Measurements from ENCODE around the gene TMEM271. TPM values are rescaled to one million over a fixed set of nuclear protein-coding genes. Genes with fewer than 3 reads are reported as not detected.

The TMEM271 gene
- total and polyA plus RNA-seq, 2 donors (not counting 3 experiments of a cell fraction or from before 2014, with no cell fraction given) = not detected

DNA sequence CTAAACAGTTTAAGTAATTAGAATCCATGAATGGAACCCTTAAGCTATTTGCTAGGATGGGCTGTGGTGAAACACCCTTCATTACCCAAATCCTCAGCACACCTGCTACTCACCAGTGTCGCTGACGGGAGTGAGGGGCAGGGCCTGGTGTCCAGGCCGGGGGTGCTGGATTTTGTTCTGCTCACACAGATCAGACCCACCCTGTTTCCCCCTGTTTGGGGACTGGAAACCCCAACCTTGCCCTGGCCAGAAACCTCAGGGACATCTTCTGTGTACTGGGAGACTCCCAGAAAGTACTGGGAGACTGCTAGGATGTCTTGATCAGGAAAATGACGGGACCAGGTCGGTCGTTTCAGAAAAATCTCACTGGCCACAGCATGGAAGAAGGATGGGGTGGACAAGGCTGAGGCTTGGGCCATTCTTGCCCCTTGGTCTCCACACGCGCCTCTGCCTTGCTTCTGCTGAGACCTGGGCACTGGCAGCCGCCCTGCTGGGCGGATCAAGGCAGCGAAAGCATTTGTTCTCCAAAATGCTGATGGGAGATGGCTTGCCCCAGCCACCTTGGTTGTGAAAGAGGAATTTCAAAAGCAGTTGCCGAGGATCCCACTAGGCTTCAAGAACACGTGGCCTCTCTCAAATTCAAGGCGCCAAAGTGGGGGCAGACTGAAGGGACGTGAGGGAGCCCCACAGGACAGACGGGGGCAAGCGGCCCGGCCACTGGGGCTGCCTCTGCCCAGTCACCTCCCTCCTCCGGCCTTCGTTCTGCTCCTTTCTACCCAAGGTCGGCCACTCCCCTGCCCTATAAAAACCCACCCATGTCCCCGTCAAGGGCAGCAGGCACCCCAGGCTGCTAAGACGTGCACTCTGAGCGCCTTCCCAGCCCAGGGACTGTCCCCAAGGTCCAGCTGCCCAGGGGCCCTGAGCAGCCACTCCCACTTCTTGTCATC, 25.8 kb upstream of the TMEM271 start:
- Histone ChIP-seq H3K4me1 (ENCODE audit: control insufficient read depth, extremely low read depth, insufficient read depth, low read length) (no peaks in the 10 kb centered on the region), H3K36me3 (ENCODE audit: control insufficient read depth in 2 of 2, extremely low read depth in 1 of 2, insufficient read depth in 2 of 2, low read length in 2 of 2) (no peaks in the 10 kb centered on the region), H2AFZ (ENCODE audit: low read depth, low read length) (no peak overlapping the region), H3K79me2 (ENCODE audit: control insufficient read depth, insufficient read depth, low read length) (no peaks in the 10 kb centered on the region), H3K9me1 (replicated peaks; ENCODE audit: control insufficient read depth, extremely low read depth, insufficient read depth, low read length) (no peaks in the 10 kb centered on the region), H3K9ac (replicated peaks; ENCODE audit: extremely low read depth, insufficient read depth, low read length) (no peak overlapping the region), H3K9me3 (replicated peaks; ENCODE audit: control insufficient read depth, insufficient read depth, low read length) (no peaks in the 10 kb centered on the region), H3K4me2 (ENCODE audit: insufficient read depth, low read length) (no peak overlapping the region), H3K27me3 (ENCODE audit: control insufficient read depth in 2 of 2, insufficient read depth in 2 of 2, low read length in 2 of 2) (no peaks in the 10 kb centered on the region), H3K27ac (ENCODE audit: insufficient read depth, low read depth, low read length) (no peak overlapping the region), H4K20me1 (replicated peaks; ENCODE audit: control insufficient read depth, extremely low read depth, insufficient read depth, low read length) (no peaks in the 10 kb centered on the region), H3K4me3 (replicated peaks in 1 of 3; ENCODE audit: insufficient read depth in 1 of 3, low read depth in 1 of 3, low read length in 3 of 3) (no peak overlapping the region)
- ChIA-PET POLR2A (no interaction called here), CTCF (interaction anchor here (1.0 kb wide), 1 partner anchor 72 kb away, joined by 4 read pairs; the partner anchor contains the start of genes ATP5ME and MYL5)
- TF ChIP-seq, protein P1, sequence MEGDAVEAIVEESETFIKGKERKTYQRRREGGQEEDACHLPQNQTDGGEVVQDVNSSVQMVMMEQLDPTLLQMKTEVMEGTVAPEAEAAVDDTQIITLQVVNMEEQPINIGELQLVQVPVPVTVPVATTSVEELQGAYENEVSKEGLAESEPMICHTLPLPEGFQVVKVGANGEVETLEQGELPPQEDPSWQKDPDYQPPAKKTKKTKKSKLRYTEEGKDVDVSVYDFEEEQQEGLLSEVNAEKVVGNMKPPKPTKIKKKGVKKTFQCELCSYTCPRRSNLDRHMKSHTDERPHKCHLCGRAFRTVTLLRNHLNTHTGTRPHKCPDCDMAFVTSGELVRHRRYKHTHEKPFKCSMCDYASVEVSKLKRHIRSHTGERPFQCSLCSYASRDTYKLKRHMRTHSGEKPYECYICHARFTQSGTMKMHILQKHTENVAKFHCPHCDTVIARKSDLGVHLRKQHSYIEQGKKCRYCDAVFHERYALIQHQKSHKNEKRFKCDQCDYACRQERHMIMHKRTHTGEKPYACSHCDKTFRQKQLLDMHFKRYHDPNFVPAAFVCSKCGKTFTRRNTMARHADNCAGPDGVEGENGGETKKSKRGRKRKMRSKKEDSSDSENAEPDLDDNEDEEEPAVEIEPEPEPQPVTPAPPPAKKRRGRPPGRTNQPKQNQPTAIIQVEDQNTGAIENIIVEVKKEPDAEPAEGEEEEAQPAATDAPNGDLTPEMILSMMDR (IDR thresholded peaks at IDR 0.05; ENCODE audit: extremely low read depth in 1 of 2, insufficient read depth in 1 of 2, low read depth in 1 of 2, low read length in 2 of 2) = no peak
- TF ChIP-seq JUN (IDR thresholded peaks at IDR 0.05; ENCODE audit: borderline replicate concordance, insufficient read depth, insufficient read length, low read depth) (no peak), EZH2 (IDR thresholded peaks at IDR 0.05; ENCODE audit: borderline replicate concordance, low read depth, low read length, severe bottlenecking) (no peak), MAX (IDR thresholded peaks at IDR 0.05; ENCODE audit: insufficient read depth, insufficient read length) (no peak)
- intact Hi-C loops (cut with micrococcal nuclease) (no loop called here), dilution Hi-C loops (cut with MboI; ENCODE audit: extremely low pct_ligation_motif_present, low sequenced_read_pairs) (no loop called here)
- FAIRE-seq (no peak), DNase-seq (ENCODE audit: low read depth, low spot score) (no peak)
- BruUV-seq (replicated peaks) = no TSS peak

Data from endothelial cell of umbilical vein (primary cell).